ENCODE results near the gene TFR2. TPM values are rescaled to one million over a fixed set of nuclear protein-coding genes. Genes with fewer than 3 reads are reported as not detected.

The TFR2 gene
- total RNA-seq (2021) (4.8 and 6.2 TPM in 2 replicates), Bru-seq, nascent RNA (percentile 23 among the genes with signal in this experiment), BruChase-seq, experiment 1, labeled RNA remaining after a 2-hour chase (percentile 19 among the genes with signal in this experiment), BruChase-seq, experiment 2, labeled RNA remaining after a 6-hour chase (percentile 27 among the genes with signal in this experiment)
- long read RNA-seq, partial matches to known transcripts: 1 of 24 reads
- long read RNA-seq, other reads (novel, unspliced or antisense): 20 of 24 reads

DNA sequence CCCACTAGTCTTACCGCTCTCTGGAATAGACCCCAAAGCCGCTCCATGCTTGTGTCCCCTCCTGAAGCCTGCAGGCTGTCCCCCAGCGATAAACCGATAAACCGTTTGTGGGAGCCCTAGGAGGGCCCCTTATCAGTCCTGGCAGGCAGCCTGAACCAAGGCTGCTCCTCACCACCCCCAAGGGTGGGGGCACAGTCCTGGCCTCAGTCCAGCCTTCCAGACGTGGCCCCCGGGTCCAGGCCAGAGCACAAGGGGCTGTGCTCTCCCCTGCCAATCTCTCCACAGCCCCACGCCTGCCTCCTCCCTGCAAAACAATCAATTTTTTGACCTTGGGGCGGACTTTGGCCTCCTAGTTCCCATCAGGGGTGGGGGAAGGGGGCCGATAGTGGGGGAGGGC lies at the start of gene TFR2:
Gene TFR2, minus strand, starts transcription at position 90 of the 397 bp plus-strand sequence. Its CDS starts 43 bp downstream, at position 47.
- no peaks in the 10 kb centered on the region for H3K9me2 ChIP-seq (ENCODE audit: insufficient read depth)
- H3K36me3 ChIP-seq (ENCODE audit: low read depth): no peaks in the 10 kb centered on the region
- ChIA-PET POLR2A (ENCODE audit: unreplicated experiment) (no interaction called here), CTCF (no interaction called here)
- intact Hi-C loops (cut with micrococcal nuclease; ENCODE audit: unreplicated experiment): no loop called here
- no peaks in the 10 kb centered on the region for H3K9me3 ChIP-seq (ENCODE audit: insufficient read depth, low read depth)
- no peak for TF ChIP-seq EZH2 (IDR thresholded peaks at IDR 0.05; ENCODE audit: low read depth)
- TF ChIP-seq CTCF (conservative IDR thresholded peaks at IDR 0.05): no peak
- H3F3A ChIP-seq (ENCODE audit: insufficient read depth, low read depth): peaks cover 8% of the 10 kb centered on the region
- H3K4me3 ChIP-seq: no peak within 1 kb of the TSS
- H2AFZ ChIP-seq: no peak within 1 kb of the TSS
- H3K27ac ChIP-seq: no peak within 1 kb of the TSS
- H3K27me3 ChIP-seq (ENCODE audit: insufficient read depth, low read depth): no peaks in the 10 kb centered on the region
- H3K4me1 ChIP-seq (replicated peaks; ENCODE audit: insufficient read depth): no peaks in the 10 kb centered on the region
- no TSS peak for BruUV-seq (replicated peaks)
- DNase-seq: no peak
- no peak within 1 kb of the TSS for H3K4me2 ChIP-seq
- H3K79me2 ChIP-seq (ENCODE audit: low read depth): no peaks in the 10 kb centered on the region
- no peaks in the 10 kb centered on the region for H4K20me1 ChIP-seq (ENCODE audit: insufficient read depth)

- H3K27me3 ChIP-seq (ENCODE audit: insufficient read depth, low read depth): no peaks in the 10 kb centered on the region
- peaks cover 54% of the 10 kb centered on the region for H3K79me2 ChIP-seq (ENCODE audit: low read depth)
- BruUV-seq (replicated peaks): no TSS peak
- no peak overlapping the region for H3K4me2 ChIP-seq
- peaks cover 3% of the 10 kb centered on the region; the same call in 1 of the 2 replicates for H3F3A ChIP-seq (ENCODE audit: insufficient read depth, low read depth)
- no peak overlapping the region for H2AFZ ChIP-seq
- intact Hi-C loops (cut with micrococcal nuclease; ENCODE audit: unreplicated experiment): loop anchor here (5.0 kb wide), 3 partner anchors 107 to 222 kb away; partner anchors contain the start of gene EPHB4
- ChIA-PET CTCF (interaction anchor here (0.6 kb wide), 3 partner anchors 106 to 618 kb away, joined by 3 to 6 read pairs (median 3); no protein-coding TSS in a partner anchor), POLR2A (ENCODE audit: unreplicated experiment) (interaction anchor here (0.6 to 0.7 kb wide), 2 partner anchors 56 to 103 kb away, joined by 4 to 8 read pairs; partner anchors contain the start of gene FBXO24)
- H3K27ac ChIP-seq: no peak overlapping the region
- H3K9me2 ChIP-seq (ENCODE audit: insufficient read depth): no peaks in the 10 kb centered on the region
- no peak for DNase-seq
- H3K4me1 ChIP-seq (replicated peaks; ENCODE audit: insufficient read depth): peaks cover 13% of the 10 kb centered on the region
- no peak for TF ChIP-seq CTCF (conservative IDR thresholded peaks at IDR 0.05)
- TF ChIP-seq EZH2 (IDR thresholded peaks at IDR 0.05; ENCODE audit: low read depth): no peak
- no peak overlapping the region for H3K4me3 ChIP-seq
- H3K9me3 ChIP-seq (ENCODE audit: insufficient read depth, low read depth): no peaks in the 10 kb centered on the region
- peaks cover 46% of the 10 kb centered on the region for H4K20me1 ChIP-seq (ENCODE audit: insufficient read depth)
- no peaks in the 10 kb centered on the region for H3K36me3 ChIP-seq (ENCODE audit: low read depth)
Observed at GRCh38 chr7:100689230-100690135, 48.1 kb upstream of the TFR2 start.

GRCh38 chr7:100688326-100688860 lies 47.0 kb upstream of the TFR2 start:
- Histone ChIP-seq H3K4me2 (no peak overlapping the region), H3K9me2 (ENCODE audit: insufficient read depth) (no peaks in the 10 kb centered on the region), H3K4me3 (no peak overlapping the region), H4K20me1 (ENCODE audit: insufficient read depth) (peaks cover 46% of the 10 kb centered on the region), H3K79me2 (ENCODE audit: low read depth) (peaks cover 51% of the 10 kb centered on the region), H3K27me3 (ENCODE audit: insufficient read depth, low read depth) (no peaks in the 10 kb centered on the region), H3F3A (ENCODE audit: insufficient read depth, low read depth) (peaks cover 3% of the 10 kb centered on the region; the same call in 1 of the 2 replicates), H2AFZ (no peak overlapping the region), H3K9me3 (ENCODE audit: insufficient read depth, low read depth) (no peaks in the 10 kb centered on the region), H3K36me3 (ENCODE audit: low read depth) (no peaks in the 10 kb centered on the region), H3K27ac (no peak overlapping the region), H3K4me1 (replicated peaks; ENCODE audit: insufficient read depth) (peaks cover 13% of the 10 kb centered on the region)
- BruUV-seq (replicated peaks): no TSS peak
- CTCF ChIA-PET: no interaction called here
- POLR2A ChIA-PET (ENCODE audit: unreplicated experiment): no interaction called here
- no peak for DNase-seq
- intact Hi-C loops (cut with micrococcal nuclease; ENCODE audit: unreplicated experiment): no loop called here
- TF ChIP-seq EZH2 (IDR thresholded peaks at IDR 0.05; ENCODE audit: low read depth): no peak
- no peak for TF ChIP-seq CTCF (conservative IDR thresholded peaks at IDR 0.05)
